H9 (cell line): ENCODE measurements around the gene UBR7. TPM values are rescaled to one million over a fixed set of nuclear protein-coding genes. Genes with fewer than 3 reads are reported as not detected.

ENCODE experiments used
- DNase-seq: peaks from one replicate; pipeline ENCODE4 v3.0.0-alpha.2; 2017
- H2AFZ ChIP-seq: one replicate; pipeline ENCODE4 v1.6.1; 2013; ENCODE audit warnings: mild to moderate bottlenecking, low read length, control low read depth, moderate library complexity
- H2AK5ac ChIP-seq: 2 replicates; pipeline ENCODE4 v1.6.1; 2013; ENCODE audit warnings: low read length, control low read depth, mixed read lengths; ENCODE audit not compliant: insufficient read length
- H2BK120ac ChIP-seq: one replicate; pipeline ENCODE4 v1.6.1; 2013; ENCODE audit warnings: low read depth, mild to moderate bottlenecking, low read length, control low read depth, inconsistent platforms; ENCODE audit not compliant: poor library complexity, severe bottlenecking
- H2BK12ac ChIP-seq: 2 replicates; pipeline ENCODE4 v1.6.1; 2013; ENCODE audit warnings: low read length, control low read depth, mixed read lengths, low read depth; ENCODE audit not compliant: insufficient read length
- H2BK15ac ChIP-seq: 2 replicates; pipeline ENCODE4 v1.6.1; 2013; ENCODE audit warnings: low read depth, low read length, control low read depth
- H2BK20ac ChIP-seq: one replicate; pipeline ENCODE4 v1.6.1; 2013; ENCODE audit warnings: low read depth, mild to moderate bottlenecking, low read length, control low read depth, inconsistent platforms; ENCODE audit not compliant: poor library complexity, severe bottlenecking
- H2BK5ac ChIP-seq: 2 replicates; pipeline ENCODE4 v1.6.1; 2013; ENCODE audit warnings: low read length, control low read depth, mixed read lengths; ENCODE audit not compliant: insufficient read length
- H3K14ac ChIP-seq: 2 replicates; pipeline ENCODE4 v1.6.1; 2013; ENCODE audit warnings: low read length, control low read depth; ENCODE audit not compliant: insufficient read depth
- H3K18ac ChIP-seq: 2 replicates; pipeline ENCODE4 v1.6.1; 2013; ENCODE audit warnings: low read depth, mild to moderate bottlenecking, mixed read lengths, low read length, control low read depth; ENCODE audit not compliant: insufficient read length
- H3K23ac ChIP-seq: 2 replicates; pipeline ENCODE4 v1.6.1; 2013; ENCODE audit warnings: low read length, control low read depth, mixed read lengths, low read depth; ENCODE audit not compliant: insufficient read length
- H3K23me2 ChIP-seq: 2 replicates; pipeline ENCODE4 v1.6.1; 2013; ENCODE audit warnings: low read depth, mild to moderate bottlenecking, mixed read lengths, low read length, control low read depth; ENCODE audit not compliant: insufficient read length, poor library complexity, severe bottlenecking
- H3K27ac ChIP-seq: 2 replicates; pipeline ENCODE4 v1.5.1; 2013; ENCODE audit warnings: low read length, control low read depth, mixed read lengths, low read depth; ENCODE audit not compliant: insufficient read length
- H3K27me3 ChIP-seq: 2 replicates; pipeline ENCODE4 v1.6.1; 2013; ENCODE audit warnings: low read length, control low read depth, inconsistent platforms; ENCODE audit not compliant: insufficient read depth
- H3K4ac ChIP-seq: 2 replicates; pipeline ENCODE4 v1.6.1; 2013; ENCODE audit warnings: low read depth, mild to moderate bottlenecking, control low read depth, inconsistent platforms, low read length, moderate library complexity
- H3K4me1 ChIP-seq: 2 replicates; pipeline ENCODE4 v1.6.1; 2013; ENCODE audit warnings: low read length, control low read depth, inconsistent platforms; ENCODE audit not compliant: insufficient read depth
- H3K4me2 ChIP-seq: 2 replicates; pipeline ENCODE4 v1.6.1; 2013; ENCODE audit warnings: low read length, control low read depth, mixed read lengths; ENCODE audit not compliant: insufficient read length, insufficient read depth
- H3K56ac ChIP-seq: 2 replicates; pipeline ENCODE4 v1.6.1; 2013; ENCODE audit warnings: low read depth, mild to moderate bottlenecking, mixed read lengths, low read length, control low read depth; ENCODE audit not compliant: insufficient read length
- H3K79me1 ChIP-seq: 2 replicates; pipeline ENCODE4 v1.6.1; 2013; ENCODE audit warnings: low read depth, mild to moderate bottlenecking, moderate library complexity, low read length, control low read depth, inconsistent platforms; ENCODE audit not compliant: insufficient read depth, poor library complexity, severe bottlenecking
- H3K79me2 ChIP-seq: 2 replicates; pipeline ENCODE4 v1.6.1; 2013; ENCODE audit warnings: low read length, control low read depth, inconsistent platforms; ENCODE audit not compliant: insufficient read depth
- H3K9ac ChIP-seq: 2 replicates; pipeline ENCODE4 v1.6.1; 2013; ENCODE audit warnings: low read length, control low read depth, mixed read lengths; ENCODE audit not compliant: insufficient read length; ENCODE audit errors: extremely low read depth
- H3K9me3 ChIP-seq: one replicate; pipeline ENCODE4 v1.6.1; 2013; ENCODE audit warnings: low read depth, low read length, inconsistent platforms; ENCODE audit not compliant: control insufficient read depth
- H3T11ph ChIP-seq: one replicate; pipeline ENCODE4 v1.6.1; 2013; ENCODE audit warnings: mild to moderate bottlenecking, low read length, control low read depth, inconsistent platforms
- H4K20me1 ChIP-seq: one replicate; pipeline ENCODE4 v1.6.1; 2013; ENCODE audit not compliant: control insufficient read depth, insufficient read length, insufficient read depth
- H4K5ac ChIP-seq: 2 replicates; pipeline ENCODE4 v1.6.1; 2013; ENCODE audit warnings: low read depth, mild to moderate bottlenecking, mixed read lengths, low read length, control low read depth; ENCODE audit not compliant: insufficient read length
- H4K8ac ChIP-seq: replicated peaks from 2 replicates; pipeline ENCODE4 v1.6.1; 2013; ENCODE audit warnings: low read length, control low read depth, mixed read lengths, low read depth; ENCODE audit not compliant: insufficient read length
- H4K91ac ChIP-seq: 2 replicates; pipeline ENCODE4 v1.6.1; 2013; ENCODE audit warnings: low read depth, mild to moderate bottlenecking, moderate library complexity, mixed read lengths, low read length, control low read depth; ENCODE audit not compliant: insufficient read length
- H3K27ac Mint-ChIP-seq, 3 experiments: 2 replicates in 2 of 3; 3 replicates in 1 of 3; pipeline ENCODE4 v1.8.0; 2020 to 2021; ENCODE audit warnings: mixed read lengths in 3 of 3, mild to moderate bottlenecking in 1 of 3, moderate library complexity in 1 of 3
- H3K27me3 Mint-ChIP-seq: 2 replicates; pipeline ENCODE4 v1.8.0; 2021; ENCODE audit warnings: low read depth, mild to moderate bottlenecking, moderate library complexity, mixed read lengths
- H3K36me3 Mint-ChIP-seq, 3 experiments: 2 replicates in 2 of 3; 3 replicates in 1 of 3; pipeline ENCODE4 v1.8.0; 2020 to 2021; ENCODE audit warnings: low read depth in 3 of 3, mixed read lengths in 3 of 3; ENCODE audit not compliant: insufficient read depth in 1 of 3
- H3K4me1 Mint-ChIP-seq, 2 experiments: 2 replicates each; pipeline ENCODE4 v1.8.0; 2020; ENCODE audit warnings: mixed read lengths in 2 of 2
- H3K4me3 Mint-ChIP-seq, 2 experiments: 2 replicates in 1 of 2; 3 replicates in 1 of 2; pipeline ENCODE4 v1.8.0; 2020 to 2021; ENCODE audit warnings: mild to moderate bottlenecking in 2 of 2, mixed read lengths in 2 of 2, moderate library complexity in 1 of 2
- H3K9me3 Mint-ChIP-seq, 2 experiments: 2 replicates in 1 of 2; 3 replicates in 1 of 2; pipeline ENCODE4 v1.8.0; 2020; ENCODE audit warnings: mild to moderate bottlenecking in 2 of 2, mixed read lengths in 2 of 2, moderate library complexity in 1 of 2
- total RNA-seq: library from RNA; stranded (reverse); gene quantifications from 2 replicates; pipeline ENCODE4 v1.2.1, GENCODE V29; 2021
- TF ChIP-seq, protein P1 (sequence below): fragments of 200-600 bp; sonication (generic); conservative IDR thresholded peaks from 3 replicates; pipeline ENCODE4 v1.8.0; 2021; ENCODE audit warnings: antibody characterized with exemption, mild to moderate bottlenecking

UBR7 gene
- total RNA-seq, 1 experiment from 2014 or later = 28.4 TPM

DNA sequence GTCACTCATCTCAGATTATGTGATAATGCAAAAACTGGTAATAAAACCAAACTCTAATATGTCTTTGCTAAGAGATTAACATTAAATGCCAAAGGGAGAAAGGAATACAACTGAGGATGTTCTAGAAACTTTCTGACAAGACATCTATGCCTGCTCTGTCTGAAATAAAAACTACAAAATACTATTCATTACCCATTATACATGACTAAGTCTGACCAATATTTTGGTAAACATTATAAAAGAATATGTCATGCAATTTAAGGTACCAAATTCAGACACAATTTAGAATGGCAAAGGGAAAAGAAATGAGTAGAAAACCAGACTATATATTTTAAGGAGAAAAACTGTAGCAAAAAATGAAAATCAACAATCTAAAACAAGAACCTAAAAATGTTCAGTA is 39.5 kb downstream of the UBR7 start:
- H3T11ph ChIP-seq = no peak overlapping the region
- no peaks in the 10 kb centered on the region for H3K27me3 Mint-ChIP-seq
- no peaks in the 10 kb centered on the region for H3K79me1 ChIP-seq
- no peak overlapping the region for H4K5ac ChIP-seq
- no peaks in the 10 kb centered on the region for H3K27me3 ChIP-seq
- H3K18ac ChIP-seq = no peak overlapping the region
- TF ChIP-seq, protein P1, sequence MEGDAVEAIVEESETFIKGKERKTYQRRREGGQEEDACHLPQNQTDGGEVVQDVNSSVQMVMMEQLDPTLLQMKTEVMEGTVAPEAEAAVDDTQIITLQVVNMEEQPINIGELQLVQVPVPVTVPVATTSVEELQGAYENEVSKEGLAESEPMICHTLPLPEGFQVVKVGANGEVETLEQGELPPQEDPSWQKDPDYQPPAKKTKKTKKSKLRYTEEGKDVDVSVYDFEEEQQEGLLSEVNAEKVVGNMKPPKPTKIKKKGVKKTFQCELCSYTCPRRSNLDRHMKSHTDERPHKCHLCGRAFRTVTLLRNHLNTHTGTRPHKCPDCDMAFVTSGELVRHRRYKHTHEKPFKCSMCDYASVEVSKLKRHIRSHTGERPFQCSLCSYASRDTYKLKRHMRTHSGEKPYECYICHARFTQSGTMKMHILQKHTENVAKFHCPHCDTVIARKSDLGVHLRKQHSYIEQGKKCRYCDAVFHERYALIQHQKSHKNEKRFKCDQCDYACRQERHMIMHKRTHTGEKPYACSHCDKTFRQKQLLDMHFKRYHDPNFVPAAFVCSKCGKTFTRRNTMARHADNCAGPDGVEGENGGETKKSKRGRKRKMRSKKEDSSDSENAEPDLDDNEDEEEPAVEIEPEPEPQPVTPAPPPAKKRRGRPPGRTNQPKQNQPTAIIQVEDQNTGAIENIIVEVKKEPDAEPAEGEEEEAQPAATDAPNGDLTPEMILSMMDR = no peak
- no peaks in the 10 kb centered on the region for H3K79me2 ChIP-seq
- no peak overlapping the region for H3K4me2 ChIP-seq
- H3K23me2 ChIP-seq = no peaks in the 10 kb centered on the region
- no peak overlapping the region for H3K27ac Mint-ChIP-seq
- H2BK12ac ChIP-seq = no peak overlapping the region
- no peak overlapping the region for H2BK5ac ChIP-seq
- H3K4ac ChIP-seq = no peak overlapping the region
- no peak overlapping the region for H2AK5ac ChIP-seq
- no peak overlapping the region for H2BK120ac ChIP-seq
- H4K20me1 ChIP-seq = no peaks in the 10 kb centered on the region
- no peak for DNase-seq
- H3K14ac ChIP-seq = no peak overlapping the region
- H3K9me3 Mint-ChIP-seq = no peaks in the 10 kb centered on the region
- H3K23ac ChIP-seq = no peak overlapping the region
- H2BK15ac ChIP-seq = no peak overlapping the region
- no peak overlapping the region for H3K27ac ChIP-seq
- no peaks in the 10 kb centered on the region for H3K9me3 ChIP-seq
- H3K4me1 ChIP-seq = no peaks in the 10 kb centered on the region
- no peak overlapping the region for H2AFZ ChIP-seq
- no peak overlapping the region for H3K56ac ChIP-seq
- no peak overlapping the region for H4K8ac ChIP-seq
- no peak overlapping the region for H3K9ac ChIP-seq
- peaks cover 2 to 5% of the 10 kb centered on the region in 2 experiments; a peak in 3 of 4 replicates for H3K4me1 Mint-ChIP-seq
- H3K36me3 Mint-ChIP-seq = peaks cover 14 to 67% (median 51%) of the 10 kb centered on the region in 3 experiments
- no peak overlapping the region for H2BK20ac ChIP-seq
- H3K4me3 Mint-ChIP-seq = no peak overlapping the region
- H4K91ac ChIP-seq = no peak overlapping the region
